Testis (tissue), 2 donors: ENCODE data around the gene DDB1.

ENCODE experiments used
- CTCF ChIP-seq, 3 experiments: fragments of 450-650 bp in 2 of 3; fragments of 200-600 bp in 1 of 3; sonication (generic) in 1 of 3; IDR thresholded peaks; one replicate each; pipeline ENCODE4 v1.5.1; 2016 to 2019; ENCODE audit warnings: antibody characterized with exemption in 3 of 3, mild to moderate bottlenecking in 2 of 3, moderate library complexity in 1 of 3
- POLR2A ChIP-seq: fragments of 450-650 bp; IDR thresholded peaks from one replicate; pipeline ENCODE4 v1.6.1; 2017; ENCODE audit warnings: antibody characterized with exemption, mild to moderate bottlenecking, moderate library complexity

DNA sequence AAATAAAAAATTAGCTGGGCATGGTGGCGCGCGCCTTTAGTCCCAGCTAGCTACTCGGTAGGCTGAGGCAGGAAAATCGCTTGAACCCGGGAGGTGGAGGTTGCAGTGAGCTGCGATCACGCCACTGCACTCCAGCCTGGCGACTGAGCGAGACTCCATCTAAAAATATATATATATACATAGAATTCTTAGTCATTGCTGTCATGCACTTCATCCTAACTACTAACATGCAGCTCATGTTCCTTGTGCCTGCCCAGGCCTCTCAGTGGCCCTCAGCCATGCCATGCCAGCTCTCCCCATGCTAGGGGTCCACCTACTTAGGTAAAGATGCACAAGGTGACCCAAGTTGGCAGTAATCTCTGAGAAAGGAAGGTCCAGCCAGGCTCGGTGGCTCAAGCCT, 25.7 kb upstream of the DDB1 start:
- TF ChIP-seq CTCF (IDR thresholded peaks at IDR 0.05) (no peak), POLR2A (no peak)
